Measurements from ENCODE around the gene SNX18. TPM values are rescaled to one million over a fixed set of nuclear protein-coding genes. Genes with fewer than 3 reads are reported as not detected.

Gene SNX18
- total and polyA plus RNA-seq, 2 of the 8 experiments (the other 6 are each of a cell fraction or from before 2014, with no cell fraction given): 5.8 to 17.7 TPM

DNA sequence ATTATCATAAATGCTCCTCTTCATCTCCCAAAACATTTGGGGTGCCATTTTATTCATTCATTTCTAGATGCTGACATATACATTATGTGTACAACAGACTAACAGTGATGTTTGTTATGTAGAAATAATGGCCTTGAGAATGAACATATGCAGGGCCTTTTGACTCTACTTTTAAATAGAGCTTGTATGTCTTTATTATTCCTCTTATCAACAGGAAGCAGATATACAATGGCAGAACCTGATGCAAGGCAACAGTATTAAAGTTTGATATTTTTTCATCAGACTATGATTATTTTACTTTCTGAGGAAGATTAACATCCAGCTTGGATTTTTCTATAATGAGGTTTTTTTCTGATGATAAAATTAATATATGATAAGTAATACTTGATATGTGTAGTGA lies 44.1 kb downstream of the SNX18 start:
- H3K9ac ChIP-seq (replicated peaks in 1 of 4; ENCODE audit: extremely low read depth in 1 of 4, low read depth in 3 of 4, low read length in 3 of 4): no peak overlapping the region
- H3K79me2 ChIP-seq (ENCODE audit: control insufficient read depth in 1 of 2, insufficient read depth in 2 of 2, low read length in 2 of 2): no peaks in the 10 kb centered on the region
- no peak overlapping the region for H2BK12ac ChIP-seq (ENCODE audit: low read depth, low read length)
- DNase-seq (ENCODE audit: low read depth in 1 of 2, low spot score in 2 of 2): no peak
- no peak for FAIRE-seq
- H2BK120ac ChIP-seq (replicated peaks; ENCODE audit: low read depth, low read length): no peak overlapping the region
- H3K4me3 ChIP-seq (ENCODE audit: extremely low read depth in 1 of 4, insufficient read depth in 2 of 4, low read depth in 3 of 4, low read length in 4 of 4): no peak overlapping the region
- H4K20me1 ChIP-seq (replicated peaks in 1 of 2; ENCODE audit: control insufficient read depth in 1 of 2, insufficient read depth in 2 of 2, low read length in 2 of 2): no peaks in the 10 kb centered on the region
- TF ChIP-seq CHD1 (IDR thresholded peaks at IDR 0.05; ENCODE audit: low read depth, low read length): no peak
- no peak for TF ChIP-seq RXRA (IDR thresholded peaks at IDR 0.05; ENCODE audit: insufficient read depth, low read depth, low read length)
- TF ChIP-seq, protein P1, sequence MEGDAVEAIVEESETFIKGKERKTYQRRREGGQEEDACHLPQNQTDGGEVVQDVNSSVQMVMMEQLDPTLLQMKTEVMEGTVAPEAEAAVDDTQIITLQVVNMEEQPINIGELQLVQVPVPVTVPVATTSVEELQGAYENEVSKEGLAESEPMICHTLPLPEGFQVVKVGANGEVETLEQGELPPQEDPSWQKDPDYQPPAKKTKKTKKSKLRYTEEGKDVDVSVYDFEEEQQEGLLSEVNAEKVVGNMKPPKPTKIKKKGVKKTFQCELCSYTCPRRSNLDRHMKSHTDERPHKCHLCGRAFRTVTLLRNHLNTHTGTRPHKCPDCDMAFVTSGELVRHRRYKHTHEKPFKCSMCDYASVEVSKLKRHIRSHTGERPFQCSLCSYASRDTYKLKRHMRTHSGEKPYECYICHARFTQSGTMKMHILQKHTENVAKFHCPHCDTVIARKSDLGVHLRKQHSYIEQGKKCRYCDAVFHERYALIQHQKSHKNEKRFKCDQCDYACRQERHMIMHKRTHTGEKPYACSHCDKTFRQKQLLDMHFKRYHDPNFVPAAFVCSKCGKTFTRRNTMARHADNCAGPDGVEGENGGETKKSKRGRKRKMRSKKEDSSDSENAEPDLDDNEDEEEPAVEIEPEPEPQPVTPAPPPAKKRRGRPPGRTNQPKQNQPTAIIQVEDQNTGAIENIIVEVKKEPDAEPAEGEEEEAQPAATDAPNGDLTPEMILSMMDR (IDR thresholded peaks at IDR 0.05; ENCODE audit: control extremely low read depth in 1 of 3, insufficient read depth in 1 of 3, low read depth in 1 of 3, low read length in 3 of 3): no peak
- no peak for TF ChIP-seq HDAC6 (IDR thresholded peaks at IDR 0.05; ENCODE audit: low read depth, low read length)
- no peak overlapping the region for H3K23ac ChIP-seq (ENCODE audit: insufficient read length)
- no peak overlapping the region for H2BK5ac ChIP-seq (ENCODE audit: low read depth, low read length)
- no peak overlapping the region for H3K4me2 ChIP-seq (ENCODE audit: insufficient read depth in 1 of 2, low read depth in 2 of 2, low read length in 2 of 2)
- no peaks in the 10 kb centered on the region for H3K23me2 ChIP-seq (ENCODE audit: low read depth, low read length)
- no peaks in the 10 kb centered on the region for H3K27me3 ChIP-seq (replicated peaks in 1 of 4; ENCODE audit: control insufficient read depth in 3 of 4, extremely low read depth in 1 of 4, insufficient read depth in 3 of 4, low read length in 3 of 4)
- H3K9me3 ChIP-seq (ENCODE audit: insufficient read depth in 2 of 2, low read depth in 1 of 2, low read length in 1 of 2): no peaks in the 10 kb centered on the region
- CTCF ChIA-PET (ENCODE audit: partially characterized antibody): interaction anchor here (0.6 to 1.4 kb wide), 4 partner anchors 10 to 1247 kb away, joined by 3 to 5 read pairs (median 3); no protein-coding TSS in a partner anchor
- H4K5ac ChIP-seq (ENCODE audit: insufficient read length, low read depth, low read length): no peak overlapping the region
- no peaks in the 10 kb centered on the region for H3K36me3 ChIP-seq (ENCODE audit: control insufficient read depth in 2 of 4, insufficient read depth in 4 of 4, low read length in 3 of 4)
- H4K91ac ChIP-seq (replicated peaks; ENCODE audit: insufficient read length, low read length): no peak overlapping the region
- no peak overlapping the region for H4K8ac ChIP-seq (ENCODE audit: extremely low read depth, insufficient read depth, low read length)
- H3K4ac ChIP-seq (replicated peaks; ENCODE audit: insufficient read length, low read depth, low read length): no peak overlapping the region
- no peaks in the 10 kb centered on the region for H3K79me1 ChIP-seq (ENCODE audit: low read depth, low read length)
- H2AFZ ChIP-seq (ENCODE audit: low read length): no peak overlapping the region
- no peak overlapping the region for H2BK15ac ChIP-seq (ENCODE audit: low read length)
- no peak overlapping the region for H3K14ac ChIP-seq (ENCODE audit: insufficient read length)
- no peak overlapping the region for H2AK5ac ChIP-seq (ENCODE audit: low read depth, low read length)
- H3K18ac ChIP-seq (ENCODE audit: extremely low read depth, low read length): no peak overlapping the region
- POLR2A ChIA-PET (ENCODE audit: partially characterized antibody): no interaction called here
- H3K27ac ChIP-seq (ENCODE audit: low read depth, low read length): no peak overlapping the region
- no peaks in the 10 kb centered on the region for H3K4me1 ChIP-seq (replicated peaks in 1 of 4; ENCODE audit: control insufficient read depth in 3 of 4, insufficient read depth in 4 of 4, low read length in 3 of 4)
- H3K56ac ChIP-seq (replicated peaks; ENCODE audit: insufficient read length, low read depth, low read length): no peak overlapping the region
- no peak overlapping the region for H2BK20ac ChIP-seq (ENCODE audit: low read length)

All from H1 (cell line).